ENCODE measurements around the gene ERCC6L2. TPM values are rescaled to one million over a fixed set of nuclear protein-coding genes. Genes with fewer than 3 reads are reported as not detected.

The ERCC6L2 gene
- polyA plus RNA-seq, 1 of the 3 experiments (the other 2 are of a cell fraction): 10.0 TPM

DNA sequence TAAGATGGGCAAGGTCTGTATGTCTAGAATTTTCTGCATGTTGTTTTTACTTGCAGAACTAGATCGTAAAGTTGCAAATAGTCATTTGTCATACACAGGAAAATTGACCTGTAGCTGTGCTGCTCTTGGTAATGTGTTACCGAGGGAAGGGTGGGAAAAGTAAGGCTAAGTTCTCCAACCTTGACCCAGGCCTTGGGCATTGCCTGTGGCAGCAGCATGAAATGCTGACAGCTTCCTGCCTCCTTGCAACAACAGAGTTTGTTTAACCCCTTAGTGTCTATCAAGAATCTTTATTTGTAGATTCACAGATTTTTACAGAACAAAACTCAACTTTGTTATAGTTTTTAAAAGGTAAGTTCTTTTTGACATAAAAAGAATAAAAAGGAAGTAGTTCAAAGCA is 48.3 kb downstream of the ERCC6L2 start (continued):
- TF ChIP-seq USF2 (IDR thresholded peaks at IDR 0.05; ENCODE audit: borderline replicate concordance, low read depth, low read length): no peak
- TF ChIP-seq JUND (IDR thresholded peaks at IDR 0.05): no peak
- no peak for TF ChIP-seq TEAD4 (IDR thresholded peaks at IDR 0.05; ENCODE audit: borderline replicate concordance, insufficient read depth)

GRCh38 chr9:95924987-95925386 is 49.5 kb downstream of the ERCC6L2 start:
- H4K20me1 ChIP-seq (ENCODE audit: insufficient read depth): no peaks in the 10 kb centered on the region
- H3K27me3 ChIP-seq (ENCODE audit: insufficient read depth): no peaks in the 10 kb centered on the region
- no peak overlapping the region for H3K27ac ChIP-seq (ENCODE audit: low read depth in 2 of 2, low read length in 1 of 2)
- ChIA-PET CTCF (no interaction called here), POLR2A (no interaction called here)
- H3F3A ChIP-seq (replicated peaks; ENCODE audit: insufficient read depth): peaks cover 4% of the 10 kb centered on the region
- H3K36me3 ChIP-seq (replicated peaks in 1 of 2; ENCODE audit: control insufficient read depth in 1 of 2, insufficient read depth in 2 of 2, low read length in 1 of 2): peaks cover 86 to 87% of the 10 kb centered on the region in 2 experiments
- WGBS (ENCODE audit: low lambda C conversion rate): 100% methylated on average over 1 of the region's 1 CpG
- TF ChIP-seq, protein P1, sequence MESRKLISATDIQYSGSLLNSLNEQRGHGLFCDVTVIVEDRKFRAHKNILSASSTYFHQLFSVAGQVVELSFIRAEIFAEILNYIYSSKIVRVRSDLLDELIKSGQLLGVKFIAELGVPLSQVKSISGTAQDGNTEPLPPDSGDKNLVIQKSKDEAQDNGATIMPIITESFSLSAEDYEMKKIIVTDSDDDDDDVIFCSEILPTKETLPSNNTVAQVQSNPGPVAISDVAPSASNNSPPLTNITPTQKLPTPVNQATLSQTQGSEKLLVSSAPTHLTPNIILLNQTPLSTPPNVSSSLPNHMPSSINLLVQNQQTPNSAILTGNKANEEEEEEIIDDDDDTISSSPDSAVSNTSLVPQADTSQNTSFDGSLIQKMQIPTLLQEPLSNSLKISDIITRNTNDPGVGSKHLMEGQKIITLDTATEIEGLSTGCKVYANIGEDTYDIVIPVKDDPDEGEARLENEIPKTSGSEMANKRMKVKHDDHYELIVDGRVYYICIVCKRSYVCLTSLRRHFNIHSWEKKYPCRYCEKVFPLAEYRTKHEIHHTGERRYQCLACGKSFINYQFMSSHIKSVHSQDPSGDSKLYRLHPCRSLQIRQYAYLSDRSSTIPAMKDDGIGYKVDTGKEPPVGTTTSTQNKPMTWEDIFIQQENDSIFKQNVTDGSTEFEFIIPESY (IDR thresholded peaks at IDR 0.05; ENCODE audit: borderline replicate concordance, low read depth): no peak
- TF ChIP-seq GABPA (IDR thresholded peaks at IDR 0.05; ENCODE audit: low read depth) (no peak), NRF1 (IDR thresholded peaks at IDR 0.05; ENCODE audit: low read depth, low read length) (no peak), CHD2 (IDR thresholded peaks at IDR 0.05; ENCODE audit: low read length, partially characterized antibody) (no peak), SMC3 (IDR thresholded peaks at IDR 0.05; ENCODE audit: low read depth, low read length) (no peak), NFIC (IDR thresholded peaks at IDR 0.05; ENCODE audit: borderline replicate concordance) (no peak), EZH2phosphoT487 (IDR thresholded peaks at IDR 0.05; ENCODE audit: borderline replicate concordance, low read depth) (no peak), FOXM1 (IDR thresholded peaks at IDR 0.05; ENCODE audit: low read depth) (no peak), SIN3A (IDR thresholded peaks at IDR 0.05; ENCODE audit: borderline replicate concordance, low read depth, low read length) (no peak)
- no peaks in the 10 kb centered on the region; the same call in 1 of the 2 replicates for H3K9me3 ChIP-seq
- no peaks in the 10 kb centered on the region for H3K79me2 ChIP-seq (ENCODE audit: insufficient read depth)
- H3K9me2 ChIP-seq: no peaks in the 10 kb centered on the region; the same call in 1 of the 2 replicates
- no peak overlapping the region for H3K9ac ChIP-seq
- no peak overlapping the region for H2AFZ ChIP-seq (ENCODE audit: low read depth)
- H3K4me3 ChIP-seq (ENCODE audit: low read depth in 2 of 2, low read length in 1 of 2): no peak overlapping the region
- DNase-seq: no peak
- peaks cover 0 to 5% of the 10 kb centered on the region in 2 experiments; a peak in 2 of 4 replicates for H3K4me1 ChIP-seq (ENCODE audit: control insufficient read depth in 1 of 2, insufficient read depth in 2 of 2, low read depth in 1 of 2, low read length in 1 of 2)
- no peak overlapping the region for H3K4me2 ChIP-seq

Measured in SK-N-SH (cell line).